Measurements from ENCODE around the gene L1TD1. TPM values are rescaled to one million over a fixed set of nuclear protein-coding genes. Genes with fewer than 3 reads are reported as not detected.
A peak's percentile ranks its signal among the peaks of the same experiment; 100 is the strongest.
"Not testable (repeated sequence)": the region's sequence is repeated elsewhere in the genome, so short reads cannot be mapped to it uniquely, and the experiment has no call there.

Gene L1TD1
- polyA plus RNA-seq (2011; rRNA removed) (0.01 TPM in 1 of 2 replicates, not detected in the other), polyA minus RNA-seq (2011; rRNA and poly(A)+ RNA removed) (not detected in 2 replicates)

- DNase-seq (ENCODE audit: low read depth): no peak
- POLR2A ChIA-PET: no interaction called here
- Histone ChIP-seq H3K36me3 (ENCODE audit: control insufficient read depth, insufficient read depth, low read length) (no peaks in the 10 kb centered on the region), H3K4me3 (ENCODE audit: low read depth, low read length) (peak within 1 kb of the TSS; percentile 2; the same call in 1 of the 2 replicates), H3K27me3 (ENCODE audit: control insufficient read depth, insufficient read depth, low read length) (no peaks in the 10 kb centered on the region; the same call in none of the 2 replicates)
- TF ChIP-seq, protein P1, sequence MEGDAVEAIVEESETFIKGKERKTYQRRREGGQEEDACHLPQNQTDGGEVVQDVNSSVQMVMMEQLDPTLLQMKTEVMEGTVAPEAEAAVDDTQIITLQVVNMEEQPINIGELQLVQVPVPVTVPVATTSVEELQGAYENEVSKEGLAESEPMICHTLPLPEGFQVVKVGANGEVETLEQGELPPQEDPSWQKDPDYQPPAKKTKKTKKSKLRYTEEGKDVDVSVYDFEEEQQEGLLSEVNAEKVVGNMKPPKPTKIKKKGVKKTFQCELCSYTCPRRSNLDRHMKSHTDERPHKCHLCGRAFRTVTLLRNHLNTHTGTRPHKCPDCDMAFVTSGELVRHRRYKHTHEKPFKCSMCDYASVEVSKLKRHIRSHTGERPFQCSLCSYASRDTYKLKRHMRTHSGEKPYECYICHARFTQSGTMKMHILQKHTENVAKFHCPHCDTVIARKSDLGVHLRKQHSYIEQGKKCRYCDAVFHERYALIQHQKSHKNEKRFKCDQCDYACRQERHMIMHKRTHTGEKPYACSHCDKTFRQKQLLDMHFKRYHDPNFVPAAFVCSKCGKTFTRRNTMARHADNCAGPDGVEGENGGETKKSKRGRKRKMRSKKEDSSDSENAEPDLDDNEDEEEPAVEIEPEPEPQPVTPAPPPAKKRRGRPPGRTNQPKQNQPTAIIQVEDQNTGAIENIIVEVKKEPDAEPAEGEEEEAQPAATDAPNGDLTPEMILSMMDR (IDR thresholded peaks at IDR 0.05; ENCODE audit: insufficient read depth, low read depth, low read length): no peak
- CTCF ChIA-PET: no interaction called here
Observed at GRCh38 chr1:62194651-62195544, at the start of gene L1TD1. L1TD1 (plus strand) TSS chr1:62194849; CDS start chr1:62206629, 11,780 bp downstream.

DNA sequence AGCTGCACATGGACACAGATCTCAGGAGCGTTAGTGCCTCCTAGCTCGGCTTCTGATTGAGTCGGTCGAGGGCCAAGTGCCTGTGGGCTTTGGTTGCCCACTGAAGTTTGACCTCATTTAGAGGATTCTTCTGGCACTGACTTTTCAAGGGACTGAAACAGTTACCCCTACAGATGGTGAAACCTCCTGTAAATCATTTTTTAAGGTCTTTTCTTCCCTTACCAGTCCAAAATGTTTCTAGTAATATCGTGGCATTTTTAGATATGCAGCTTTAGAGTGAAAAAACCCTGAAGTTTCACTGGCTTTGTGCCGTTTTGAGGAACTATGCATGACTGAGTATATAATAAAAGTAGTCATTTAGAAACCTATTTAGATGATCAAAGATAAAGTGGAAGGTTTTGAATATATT lies 34.7 kb upstream of the L1TD1 start:
- Histone ChIP-seq H3K4me3 (ENCODE audit: low read depth, low read length) (no peak overlapping the region), H3K27me3 (ENCODE audit: control insufficient read depth, insufficient read depth, low read length) (no peaks in the 10 kb centered on the region), H3K36me3 (ENCODE audit: control insufficient read depth, insufficient read depth, low read length) (no peaks in the 10 kb centered on the region)
- CTCF ChIA-PET: interaction anchor here (1.1 to 1.4 kb wide), 3 partner anchors 15 to 245 kb away, joined by 3 to 6 read pairs (median 3); no protein-coding TSS in a partner anchor
- POLR2A ChIA-PET: no interaction called here
- TF ChIP-seq, protein P1 (IDR thresholded peaks at IDR 0.05; ENCODE audit: insufficient read depth, low read depth, low read length): no peak
- DNase-seq (ENCODE audit: low read depth): no peak

- Histone ChIP-seq H3K4me3 (ENCODE audit: low read depth, low read length) (no peak overlapping the region), H3K27me3 (ENCODE audit: control insufficient read depth, insufficient read depth, low read length) (no peaks in the 10 kb centered on the region), H3K36me3 (ENCODE audit: control insufficient read depth, insufficient read depth, low read length) (no peaks in the 10 kb centered on the region)
- TF ChIP-seq, protein P1 (IDR thresholded peaks at IDR 0.05; ENCODE audit: insufficient read depth, low read depth, low read length): no peak
- ChIA-PET CTCF (no interaction called here), POLR2A (no interaction called here)
- no peak for DNase-seq (ENCODE audit: low read depth)
Observed at GRCh38 chr1:62161711-62162110, 32.9 kb upstream of the L1TD1 start.

- DNase-seq (ENCODE audit: low read depth); H3K27me3 ChIP-seq (ENCODE audit: control insufficient read depth, insufficient read depth, low read length); H3K4me3 ChIP-seq (ENCODE audit: low read depth, low read length); POLR2A ChIA-PET; H3K36me3 ChIP-seq (ENCODE audit: control insufficient read depth, insufficient read depth, low read length): not testable (repeated sequence)
- CTCF ChIA-PET: interaction anchor here (1.2 kb wide), 1 partner anchor 19 kb away, joined by 3 read pairs; no protein-coding TSS in a partner anchor
Observed at GRCh38 chr1:62170380-62170779, 24.3 kb upstream of the L1TD1 start.

- no peaks in the 10 kb centered on the region for H3K36me3 ChIP-seq (ENCODE audit: control insufficient read depth, insufficient read depth, low read length)
- peak; percentile 10 for DNase-seq (ENCODE audit: low read depth)
- POLR2A ChIA-PET: no interaction called here
- TF ChIP-seq, protein P1 (IDR thresholded peaks at IDR 0.05; ENCODE audit: insufficient read depth, low read depth, low read length): peak; percentile 72
- CTCF ChIA-PET: interaction anchor here (0.6 to 5.3 kb wide), 29 partner anchors 9 to 260 kb away, joined by 3 to 191 read pairs (median 4); no protein-coding TSS in a partner anchor
- peaks cover 1% of the 10 kb centered on the region; the same call in 1 of the 2 replicates for H3K27me3 ChIP-seq (ENCODE audit: control insufficient read depth, insufficient read depth, low read length)
- H3K4me3 ChIP-seq (ENCODE audit: low read depth, low read length): no peak overlapping the region
Observed at GRCh38 chr1:62175568-62176179, 19.0 kb upstream of the L1TD1 start.
